SH-SY5Y (cell line): ENCODE data around the gene PKD2.

Experiments used
- GATA2 ChIP-seq: IDR thresholded peaks from 2 replicates; pipeline ENCODE4 v1.6.1; 2011; ENCODE audit warnings: mild to moderate bottlenecking, low read depth, low read length
- GATA3 ChIP-seq: IDR thresholded peaks from 2 replicates; pipeline ENCODE4 v1.6.1; 2011; ENCODE audit warnings: low read depth, mild to moderate bottlenecking, low read length, moderate library complexity

DNA sequence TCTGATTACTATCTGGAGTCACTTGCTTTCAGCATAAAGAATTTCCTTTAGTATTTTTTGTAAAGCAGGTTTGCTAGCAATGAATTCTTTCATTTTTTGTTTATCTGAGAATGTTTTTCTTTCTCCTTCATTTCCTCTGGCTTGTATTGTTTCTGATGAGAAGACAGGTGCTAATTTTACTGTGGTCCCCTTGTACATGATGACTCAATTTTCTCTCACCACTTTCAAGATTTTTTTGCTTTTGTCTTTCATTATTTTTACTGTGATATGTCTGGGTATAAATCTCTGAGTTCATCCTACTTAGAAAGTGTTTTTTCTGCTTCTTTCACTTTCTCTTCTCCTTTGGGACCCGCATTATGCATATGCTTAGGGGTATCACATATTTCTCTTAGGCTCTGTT lies 62.6 kb downstream of the PKD2 start:
- TF ChIP-seq GATA3 (no peak), GATA2 (no peak)
